Left renal cortex interstitium (tissue), 4 donors: ENCODE data around the gene SORBS1. TPM values are rescaled to one million over a fixed set of nuclear protein-coding genes. Genes with fewer than 3 reads are reported as not detected.

ENCODE experiments used
- DNase-seq, 4 donors: peaks; one replicate each; pipeline ENCODE4 v3.0.0-alpha.2; 2013; ENCODE audit warnings: low read depth in 4 of 4, low spot score in 2 of 4, missing footprints in 1 of 4
- polyA plus RNA-seq, 4 donors: library from polyadenylated mRNA; unstranded; fragments of 120-200 nt; gene quantifications; one replicate each; pipeline ENCODE4 v1.2.1, GENCODE V29; 2013; ENCODE audit not compliant: insufficient read length in 4 of 4

Gene SORBS1
- polyA plus RNA-seq, 4 donors: 26.1 to 37.8 (median 29.2) TPM

DNA sequence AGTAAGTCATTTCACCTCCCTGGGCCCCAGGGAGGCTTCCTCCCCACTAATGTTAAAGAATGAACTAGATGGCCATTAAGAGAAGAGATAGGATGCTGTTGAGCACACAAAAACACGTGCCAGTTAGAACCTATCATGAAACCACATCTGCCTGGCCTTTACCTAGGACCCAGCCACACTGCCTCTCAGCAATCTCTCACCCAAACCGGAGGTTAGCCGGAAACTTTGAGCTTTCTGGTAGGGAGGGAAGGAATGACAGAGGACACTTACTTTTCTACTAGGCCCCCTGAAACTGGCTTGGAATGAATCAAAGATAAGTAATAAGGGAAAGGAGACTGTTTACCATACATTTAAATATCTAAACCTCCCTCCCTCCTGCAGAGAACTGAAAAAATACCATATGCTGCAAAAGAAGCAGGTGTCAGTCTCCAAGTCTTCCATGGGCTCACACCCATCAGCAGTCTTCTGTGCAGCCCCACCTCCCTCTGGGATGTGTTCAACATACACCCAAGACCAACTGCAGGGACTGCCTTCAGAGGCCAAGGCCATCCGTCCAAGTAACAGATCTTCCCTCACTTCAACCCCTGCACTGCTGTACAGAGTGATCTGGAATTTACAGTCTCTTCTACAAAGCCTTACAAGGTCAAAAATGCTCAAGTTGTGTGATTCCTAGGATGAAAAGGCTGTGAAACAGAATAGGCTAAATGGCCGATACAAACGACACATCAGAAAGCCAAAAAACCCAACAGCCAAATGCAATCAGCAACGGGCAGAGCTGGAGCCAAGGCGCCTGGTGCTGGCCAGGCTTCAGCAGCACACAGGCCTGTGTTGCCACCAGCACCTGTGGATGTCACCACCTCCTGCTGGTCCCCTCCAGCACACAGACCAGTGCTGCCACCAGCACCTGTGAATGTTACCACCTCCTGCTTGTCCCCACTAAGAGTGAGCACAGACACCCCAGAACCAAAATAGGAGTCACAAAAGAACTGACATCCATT lies 42.4 kb downstream of the SORBS1 start:
- no peak for DNase-seq

DNA sequence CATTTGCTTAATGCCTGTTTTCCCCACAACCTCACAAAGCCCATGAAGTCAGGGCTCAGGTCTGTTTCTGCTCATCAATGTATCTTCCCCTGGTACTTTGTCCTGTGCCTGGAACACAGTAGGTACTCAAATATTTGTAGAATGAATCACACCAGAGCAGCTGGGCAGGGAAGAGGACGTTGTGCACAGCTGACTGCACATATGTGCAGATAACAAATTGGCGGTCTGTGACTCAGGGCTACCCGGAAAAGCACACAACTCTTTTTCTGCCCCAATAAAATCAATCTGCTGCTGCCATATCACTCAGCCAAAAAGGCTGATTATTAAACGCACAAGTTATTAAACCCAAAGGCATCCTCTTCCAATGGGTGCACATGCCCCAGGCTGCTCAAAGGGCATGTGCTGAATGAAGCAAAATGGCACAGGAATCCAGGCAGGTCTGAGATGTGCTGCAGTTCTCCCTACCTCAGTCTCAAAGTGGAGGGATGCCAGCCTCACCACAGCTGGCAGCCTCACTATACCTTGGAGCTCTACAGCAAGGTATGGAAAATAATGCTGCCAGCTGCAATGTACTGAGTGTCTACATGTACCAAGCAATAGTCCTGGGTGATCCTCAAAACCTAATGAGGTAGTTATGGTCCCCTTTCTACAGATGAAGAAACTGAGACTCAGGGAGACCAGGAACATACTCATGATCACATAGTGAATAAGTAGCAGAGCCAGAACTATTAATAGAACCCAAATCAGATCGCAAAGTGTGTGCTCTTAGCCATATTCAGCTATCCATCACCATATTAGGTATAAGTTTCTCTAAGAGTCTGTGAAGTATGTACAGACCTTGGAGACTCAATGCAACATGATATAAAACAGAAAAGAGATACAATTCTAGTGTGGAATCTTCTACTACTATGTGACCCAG lies 43.4 kb downstream of the SORBS1 start:
- DNase-seq: no peak

DNA sequence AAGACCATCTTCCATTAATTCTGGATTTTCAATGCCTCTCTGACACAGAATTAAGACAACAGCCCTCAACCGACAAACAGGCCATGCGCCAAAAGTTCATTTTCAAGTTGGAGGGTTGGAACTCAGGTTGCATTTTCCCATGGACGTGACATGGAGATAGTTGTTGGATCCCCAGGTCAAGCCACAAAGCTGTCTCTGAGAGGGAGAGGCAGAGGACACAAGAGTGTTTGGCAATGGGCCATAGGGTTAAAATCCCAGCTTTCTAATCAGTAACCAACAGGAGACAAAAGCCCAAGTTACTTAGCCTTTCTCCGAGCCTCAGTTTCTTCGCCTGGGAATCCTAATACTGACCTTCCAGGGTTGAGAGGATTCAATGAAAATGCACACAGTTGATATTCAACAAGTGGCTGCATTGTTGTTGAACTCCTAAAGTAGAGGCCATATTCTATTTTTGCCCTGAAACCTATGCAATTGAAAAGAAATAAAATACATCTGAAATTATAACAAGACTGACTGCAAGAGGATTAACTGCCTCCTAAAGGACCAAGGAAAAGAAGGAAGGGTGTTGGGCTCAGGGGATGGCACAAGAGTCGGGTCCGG lies 44.3 kb downstream of the SORBS1 start:
- no peak for DNase-seq

DNA sequence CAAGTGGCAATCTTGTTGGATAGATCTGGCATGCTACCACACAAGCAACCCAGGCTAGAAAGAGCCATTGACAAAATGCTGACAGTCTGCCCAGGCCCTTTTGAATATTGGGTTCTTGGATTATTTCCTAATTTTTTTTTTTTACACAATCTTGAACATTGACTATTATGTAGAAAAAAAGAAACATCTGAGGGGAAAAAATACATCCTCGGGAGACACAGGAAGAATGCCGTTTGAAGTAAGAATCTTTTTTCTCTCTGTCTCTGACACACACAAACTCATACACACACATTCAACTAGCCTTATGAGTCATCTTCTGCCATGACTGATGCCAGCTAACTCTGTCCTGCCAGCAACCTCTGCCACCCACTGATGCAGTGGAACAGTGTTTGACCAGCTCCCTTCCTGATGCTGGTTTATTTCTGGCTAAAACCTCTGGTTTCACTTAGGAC lies 47.2 kb downstream of the SORBS1 start:
- DNase-seq: no peak

DNA sequence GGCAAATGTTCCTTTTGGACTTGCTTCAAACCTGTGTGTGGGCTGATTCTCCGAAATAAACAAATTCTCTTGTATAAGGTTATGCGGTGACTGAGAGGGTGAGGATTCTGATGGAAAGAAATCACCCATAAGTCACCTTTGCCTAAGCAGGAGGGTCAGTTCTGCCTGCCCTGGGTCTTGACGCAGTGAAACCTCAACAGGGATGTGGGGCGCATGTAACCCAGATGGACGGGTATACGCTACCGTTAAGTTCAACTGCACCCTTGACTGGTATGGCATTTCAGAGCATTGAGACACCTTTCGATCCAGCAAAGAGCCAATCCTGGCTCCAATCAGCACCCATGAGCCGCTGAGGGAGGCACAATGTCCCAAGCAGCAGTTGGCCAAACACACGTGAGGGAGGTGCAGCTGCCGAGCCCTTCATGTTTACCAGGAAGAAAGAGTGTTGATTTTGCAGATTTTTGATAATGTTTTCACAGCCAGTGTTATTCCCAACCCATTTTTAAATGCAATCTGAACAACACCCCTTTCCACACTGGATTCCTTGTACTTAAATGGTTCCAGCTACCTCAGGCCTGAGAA lies 48.1 kb downstream of the SORBS1 start:
- DNase-seq: no peak

DNA sequence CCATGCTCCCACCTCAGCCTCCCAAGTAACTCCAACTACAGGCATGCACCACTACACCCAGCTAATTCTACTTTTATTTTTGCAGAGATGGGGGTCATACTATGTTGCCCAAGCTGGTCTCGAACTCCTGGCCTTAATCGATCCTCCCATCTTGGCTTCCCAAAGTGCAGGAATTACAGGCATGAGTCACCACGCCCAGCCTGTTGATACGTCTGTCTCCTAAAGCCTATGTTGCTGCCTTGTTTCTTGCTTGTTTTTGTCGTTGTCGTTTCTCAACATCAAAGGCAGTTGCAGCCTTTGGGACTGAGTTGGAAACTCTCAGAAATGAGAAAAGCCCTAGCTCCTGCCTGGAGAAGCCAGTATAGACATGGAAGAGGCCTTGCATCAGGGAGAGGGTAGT lies 49.9 kb downstream of the SORBS1 start:
- DNase-seq: no peak

DNA sequence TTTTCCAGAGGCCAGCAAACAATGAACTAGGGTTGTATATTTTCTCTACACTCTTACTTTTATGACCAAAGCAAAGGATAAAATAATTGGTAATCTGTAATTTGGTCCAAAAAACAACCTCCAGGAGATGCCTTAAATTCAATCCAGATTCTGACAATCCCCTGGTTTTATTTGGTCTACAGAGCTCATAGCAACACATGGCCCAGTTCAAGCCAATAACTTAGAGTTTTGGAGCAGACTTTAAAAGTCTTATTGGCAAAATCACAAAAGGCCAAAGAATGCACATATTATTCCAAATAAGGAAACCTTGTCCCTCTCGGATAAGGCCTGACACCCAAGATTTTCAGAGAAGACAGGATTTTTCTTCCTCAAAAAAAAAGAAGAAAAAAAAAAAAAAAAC lies 51.9 kb downstream of the SORBS1 start:
- DNase-seq: peak in 1 of 4 donors; percentile 13

DNA sequence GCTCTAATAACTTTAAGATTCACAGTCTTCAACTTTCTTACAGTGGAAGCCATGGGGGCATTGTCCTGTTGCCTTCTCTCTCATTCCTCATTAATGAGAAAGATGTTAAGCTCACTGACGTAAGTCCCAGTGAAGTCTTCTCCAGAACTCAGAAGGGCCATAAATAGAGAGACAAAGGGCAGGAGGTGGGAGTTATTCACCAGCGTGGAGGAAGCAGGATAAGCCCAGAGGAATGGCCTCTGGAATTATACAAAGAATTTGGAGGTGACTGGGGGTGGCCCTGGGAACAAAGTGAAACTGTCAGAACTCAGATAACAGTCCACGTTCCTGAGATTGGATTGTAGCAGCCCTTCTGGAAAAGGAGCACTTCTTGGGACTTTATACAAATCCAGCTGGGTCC lies 52.4 kb downstream of the SORBS1 start:
- peak in 1 of 4 donors; percentile 15 for DNase-seq

DNA sequence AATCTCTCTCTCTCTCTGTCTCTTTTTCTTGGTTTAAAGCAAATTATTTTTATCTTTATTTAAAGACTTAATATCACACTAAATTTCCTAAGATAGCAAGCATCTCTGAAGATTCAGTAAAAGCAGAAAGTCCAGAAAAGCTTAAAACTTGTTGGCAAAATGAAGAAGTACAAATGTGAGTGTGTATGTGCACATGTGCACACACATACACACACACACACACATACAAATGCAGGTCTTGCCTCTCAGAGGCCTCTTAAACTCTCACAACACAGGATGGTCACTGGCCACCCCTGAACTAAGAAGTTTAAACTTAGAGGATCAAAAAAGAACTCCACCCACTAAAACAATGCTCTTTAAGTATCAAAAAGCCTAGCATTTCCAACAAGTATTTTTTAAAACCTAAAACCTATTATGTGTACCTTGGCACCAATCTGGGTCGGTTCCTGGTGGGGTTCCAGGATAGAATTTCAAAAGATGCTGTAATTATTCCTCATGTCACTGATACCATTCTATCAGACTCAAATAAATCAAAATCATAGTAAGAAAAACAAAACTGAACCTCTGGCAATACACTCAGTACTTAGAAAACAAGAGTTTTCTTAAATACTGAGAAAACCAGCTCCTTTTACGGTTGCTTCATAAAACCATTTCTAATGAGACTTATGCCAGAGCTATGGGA lies 55.0 kb downstream of the SORBS1 start:
- DNase-seq: no peak

DNA sequence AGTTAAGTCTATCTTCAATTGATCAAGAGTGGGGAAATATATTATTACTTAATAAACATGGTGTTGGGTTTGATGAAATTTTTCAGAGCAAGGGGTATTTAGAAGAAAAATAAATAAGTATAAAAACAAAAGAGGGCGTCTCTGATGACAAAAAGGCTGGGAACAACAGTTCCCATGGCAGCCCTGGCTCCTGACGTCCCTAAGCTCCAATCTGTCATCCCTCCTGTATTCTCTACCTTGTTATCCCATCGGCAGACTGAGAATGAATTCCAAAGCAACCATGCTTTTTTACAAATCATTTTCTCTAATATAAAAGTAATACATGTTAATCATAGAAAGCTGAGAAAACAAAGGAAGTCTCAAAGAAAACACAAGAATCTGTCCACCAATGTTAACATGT lies 55.5 kb downstream of the SORBS1 start:
- no peak for DNase-seq

DNA sequence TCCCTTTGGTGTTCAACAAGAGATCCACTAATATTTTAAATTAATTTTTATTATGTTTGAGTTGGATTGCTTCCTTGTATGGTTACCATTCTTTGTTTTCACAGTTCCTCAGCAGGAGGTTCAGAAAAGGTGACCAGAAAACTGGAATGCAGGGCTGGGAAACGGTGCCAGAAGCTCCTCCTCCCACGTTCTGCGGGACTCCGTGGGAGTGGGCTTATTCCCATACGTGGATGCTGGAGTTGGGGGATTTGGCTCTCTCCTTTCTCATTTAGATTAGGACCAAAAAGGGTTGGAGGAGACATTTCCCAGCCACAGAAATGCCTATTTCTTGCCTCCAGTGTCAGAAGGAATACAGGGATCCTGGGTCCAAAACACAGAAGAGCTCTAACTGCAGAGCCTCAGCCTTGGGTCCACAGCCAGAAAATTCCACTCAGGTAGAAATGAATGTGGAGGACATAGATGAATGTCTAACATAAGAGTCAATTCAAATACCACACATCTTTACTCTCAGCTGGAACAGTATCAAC lies 56.0 kb downstream of the SORBS1 start:
- DNase-seq: no peak

DNA sequence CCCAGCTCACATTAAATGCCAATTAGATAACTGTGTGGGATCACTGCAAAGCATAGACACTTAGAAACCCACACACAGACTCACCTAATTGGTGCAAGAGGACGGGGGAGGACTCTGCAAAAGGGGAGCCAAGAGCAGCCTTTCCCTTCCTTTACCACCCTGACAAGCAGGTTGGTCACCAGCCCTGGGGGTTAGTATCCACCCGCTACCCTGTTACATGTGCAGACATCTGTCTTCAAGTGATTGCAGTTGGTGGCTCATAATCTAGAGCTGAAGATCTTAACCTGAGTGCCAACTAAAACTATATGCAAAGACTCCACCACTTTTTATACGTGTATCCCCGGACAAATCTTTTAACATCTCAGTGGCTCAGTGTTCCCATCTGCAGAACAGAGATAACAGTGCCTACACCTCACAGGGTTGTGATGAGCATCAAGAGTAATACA lies 56.9 kb downstream of the SORBS1 start:
- no peak for DNase-seq

DNA sequence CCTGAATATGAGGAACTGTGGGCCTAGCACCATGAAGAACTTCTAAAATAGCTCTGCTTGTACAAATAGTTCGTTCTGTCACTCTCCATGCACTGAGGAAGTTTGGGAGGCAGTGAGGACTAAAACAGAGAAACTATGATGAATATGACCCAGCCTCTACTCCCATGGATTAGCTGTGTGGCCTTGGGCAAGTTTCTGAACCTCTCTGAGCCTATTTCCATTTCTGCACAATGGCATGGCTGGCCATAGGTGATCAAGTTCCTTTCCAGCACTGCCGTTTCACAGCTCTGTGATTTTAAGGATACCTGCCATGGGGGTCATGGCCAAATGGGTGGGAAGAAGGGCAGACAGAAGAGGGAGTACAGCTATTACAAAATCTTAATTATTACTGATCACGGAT lies 57.6 kb downstream of the SORBS1 start:
- no peak for DNase-seq

DNA sequence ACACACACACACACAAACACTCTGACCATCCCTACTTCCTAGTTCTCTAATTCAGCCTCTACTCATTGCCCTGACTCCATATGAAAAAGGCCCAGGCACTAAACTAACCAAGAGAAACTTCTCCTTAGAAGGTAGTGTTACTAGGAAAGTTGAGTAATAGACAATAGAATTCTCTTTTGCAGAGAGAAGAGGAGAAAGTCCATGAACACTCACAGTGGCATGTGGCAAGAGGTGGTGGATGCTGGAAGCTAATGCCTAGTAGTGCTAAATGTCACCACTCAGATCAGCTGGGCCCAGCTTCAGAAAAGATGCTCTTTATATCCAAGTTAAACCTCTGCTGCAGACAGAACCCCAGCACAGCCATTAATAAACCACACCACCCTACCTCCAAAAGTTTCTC lies 58.2 kb downstream of the SORBS1 start:
- no peak for DNase-seq

DNA sequence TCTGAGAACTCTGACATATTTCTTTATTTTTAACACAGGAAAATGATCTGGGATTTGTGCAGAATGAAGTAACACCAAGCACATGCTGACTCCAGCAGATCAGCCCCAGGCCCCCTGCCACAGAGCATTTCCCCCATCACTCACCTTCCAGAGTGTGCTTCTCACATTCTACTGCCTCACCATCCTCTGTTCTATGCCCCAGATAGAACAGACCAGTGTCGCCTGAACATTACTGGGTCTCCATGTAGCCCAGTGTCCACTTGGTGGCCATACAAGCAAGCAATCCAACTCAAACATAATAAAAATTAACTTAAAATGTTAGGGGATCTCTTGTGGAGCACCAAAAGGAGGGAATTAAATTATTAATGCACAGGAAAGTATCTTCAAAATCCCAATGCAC lies 58.8 kb downstream of the SORBS1 start:
- no peak for DNase-seq

DNA sequence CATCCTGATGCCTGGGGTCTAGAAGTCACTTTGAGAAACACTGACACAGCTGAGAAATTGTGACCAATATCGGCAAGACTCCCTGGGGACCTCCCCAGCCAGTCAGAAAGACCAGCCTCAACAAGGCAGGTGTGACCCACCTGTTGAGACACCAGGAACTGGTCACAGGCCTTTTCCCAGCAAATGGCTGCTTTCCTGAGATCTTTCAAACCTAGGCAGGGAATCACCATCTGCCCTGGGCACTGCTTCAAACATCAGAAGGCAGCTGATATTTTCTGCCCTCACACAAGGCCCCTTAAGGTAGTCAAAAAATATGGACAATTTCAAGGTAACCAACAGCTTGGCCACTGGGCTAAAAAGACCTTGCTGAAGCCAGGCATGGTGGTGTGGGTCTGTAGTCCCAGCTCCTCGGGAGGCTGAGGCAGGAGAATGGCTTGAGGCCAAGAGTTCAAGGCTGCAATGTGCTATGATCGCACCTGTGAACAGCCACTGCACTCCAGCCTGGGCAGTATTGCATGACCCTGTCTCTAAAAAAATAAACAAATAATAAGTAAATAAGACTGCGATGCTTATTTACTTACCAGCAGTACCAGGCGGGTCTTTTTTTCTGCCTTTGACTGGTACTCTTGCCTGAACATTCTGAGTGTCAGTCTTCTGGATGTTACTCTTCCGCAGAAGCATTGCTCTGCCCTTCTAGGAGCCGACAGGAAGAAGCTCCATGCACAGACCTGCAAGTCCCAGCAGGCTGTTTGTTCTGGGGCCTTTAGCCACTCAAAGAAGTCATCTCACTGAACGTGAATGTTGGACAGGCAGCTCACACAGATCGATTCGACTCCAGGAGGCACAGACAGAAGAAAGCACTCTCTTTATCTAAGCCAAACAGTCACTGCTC lies 59.7 kb downstream of the SORBS1 start:
- no peak for DNase-seq

DNA sequence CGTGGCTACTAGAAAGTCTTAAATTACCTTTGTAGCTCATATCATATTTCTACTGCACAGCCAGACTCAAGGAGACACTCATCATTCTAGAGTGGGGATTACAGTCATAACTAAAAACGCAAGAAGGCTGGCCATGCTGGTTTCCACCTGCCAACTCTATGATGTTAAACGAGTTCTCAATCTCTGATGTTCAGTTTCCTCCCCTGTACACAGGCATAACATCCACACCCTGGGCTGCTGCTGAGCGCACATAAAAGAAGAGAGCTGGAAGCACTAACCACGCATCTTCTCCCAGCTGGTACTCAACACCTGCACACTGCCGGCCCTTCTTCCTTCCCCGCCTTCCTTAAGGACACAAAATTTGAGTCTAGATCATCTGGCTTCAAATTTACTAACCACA lies 60.5 kb downstream of the SORBS1 start:
- no peak for DNase-seq

DNA sequence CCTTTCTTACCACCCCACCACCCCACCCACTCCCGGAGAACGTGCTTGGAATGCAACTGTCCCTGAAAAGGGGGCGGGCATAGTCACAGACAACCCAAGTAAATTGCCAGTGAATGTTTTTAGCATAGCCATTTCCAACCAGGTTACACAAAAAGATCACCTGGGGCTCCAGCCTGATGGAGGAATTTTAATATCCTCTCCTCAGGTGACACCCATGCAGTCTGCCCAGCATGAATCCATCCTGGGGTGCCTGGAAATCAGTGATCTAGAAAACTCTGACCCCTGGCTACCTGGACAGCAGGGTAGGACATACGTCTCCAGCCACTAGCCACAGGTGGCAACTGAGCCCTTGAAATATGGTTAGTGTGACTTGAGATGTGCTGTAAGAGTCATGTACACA lies 61.1 kb downstream of the SORBS1 start:
- no peak for DNase-seq
